A549 (cell line): Measurements from ENCODE around the gene MROH7.

Experiments
- CEBPB ChIP-seq, 2 experiments: fragments of >200 bp in 1 of 2; sonication (Bioruptor Twin) in 1 of 2; formaldehyde crosslinking in 1 of 2; IDR thresholded peaks; 2 replicates each; pipeline ENCODE4 v1.6.1; 2012 to 2016
- CHD4 ChIP-seq: fragments of 200-600 bp; sonication (generic); IDR thresholded peaks from 2 replicates; pipeline ENCODE4 v1.6.1; 2016; ENCODE audit warnings: antibody characterized with exemption, mild to moderate bottlenecking, borderline replicate concordance
- CTCF ChIP-seq: fragments of >200 bp; sonication (Bioruptor Twin); formaldehyde crosslinking; IDR thresholded peaks from 3 replicates; pipeline ENCODE4 v1.5.1; 2016
- HDAC2 ChIP-seq: fragments of 200-600 bp; sonication (generic); IDR thresholded peaks from 2 replicates; pipeline ENCODE4 v1.6.1; 2016
- HMGXB4 ChIP-seq: fragments of 250-450 bp; sonication (Bioruptor Pico); IDR thresholded peaks from 2 replicates; pipeline ENCODE4 v1.5.0; 2021; ENCODE audit warnings: mild to moderate bottlenecking, moderate library complexity, borderline replicate concordance
- MAX ChIP-seq: IDR thresholded peaks from 2 replicates; pipeline ENCODE4 v1.6.1; 2012
- NFE2L2 ChIP-seq: fragments of 150-350 bp; conservative IDR thresholded peaks from 2 replicates; pipeline ENCODE4 v1.6.1; 2014; ENCODE audit warnings: low read length
- POLR2A ChIP-seq: IDR thresholded peaks from 2 replicates; pipeline ENCODE4 v1.6.1; 2012; ENCODE audit warnings: mild to moderate bottlenecking, low read length
- POLR2AphosphoS2 ChIP-seq: conservative IDR thresholded peaks from 2 replicates; pipeline ENCODE4 v1.6.1; 2012; ENCODE audit warnings: low read length, improper control_type of control experiment, inconsistent platforms
- RAD21 ChIP-seq, 2 experiments: fragments of >200 bp in 1 of 2; sonication (Bioruptor Twin) in 1 of 2; formaldehyde crosslinking in 1 of 2; IDR thresholded peaks in 1 of 2; conservative IDR thresholded peaks in 1 of 2; 2 replicates in 1 of 2; 3 replicates in 1 of 2; pipeline ENCODE4 v1.6.1; 2012 to 2018; ENCODE audit warnings: inconsistent platforms in 1 of 2
- RFX5 ChIP-seq: fragments of 450-650 bp; IDR thresholded peaks from 2 replicates; pipeline ENCODE4 v1.7.1; 2014; ENCODE audit warnings: antibody characterized with exemption, mild to moderate bottlenecking, moderate library complexity

GRCh38 chr1:54715493-54716298 is 74.1 kb downstream of the MROH7 start, which contains the start of gene TTC4:
- TF ChIP-seq POLR2AphosphoS2 (no peak), RAD21 (conservative IDR thresholded peaks at IDR 0.05 in 1 of 2, IDR thresholded peaks at IDR 0.05 in 1 of 2) (no peak), CEBPB (IDR thresholded peaks at IDR 0.05) (no peak), NFE2L2 (no peak), CTCF (no peak), HMGXB4 (CRISPR knock-in tag) (no peak), MAX (peak; percentile 83), POLR2A (peak; percentile 79), CHD4 (no peak), RFX5 (no peak), HDAC2 (no peak)
